ENCODE results near the gene MRPS6.

MRPS6 gene

DNA sequence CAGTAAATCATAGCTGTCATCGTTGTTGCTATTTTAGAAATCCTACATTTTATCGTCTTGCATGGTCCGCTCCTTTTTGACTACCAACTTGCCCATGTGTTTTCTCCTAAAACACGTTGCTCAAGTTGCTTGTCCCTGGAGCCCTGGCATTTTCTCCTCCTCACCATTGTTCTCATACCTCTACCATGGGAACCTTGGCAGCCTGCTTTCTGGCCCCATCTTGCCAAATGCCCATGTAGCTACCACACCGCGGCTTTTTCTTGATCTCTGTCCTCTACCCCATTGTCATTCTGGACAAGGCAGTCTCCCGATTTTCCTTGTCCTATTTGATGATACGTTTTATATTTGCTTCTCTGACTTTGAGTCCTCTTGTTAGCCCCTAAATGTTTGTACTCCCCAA is 50.2 kb downstream of the MRPS6 start:
- TF ChIP-seq, protein P1, sequence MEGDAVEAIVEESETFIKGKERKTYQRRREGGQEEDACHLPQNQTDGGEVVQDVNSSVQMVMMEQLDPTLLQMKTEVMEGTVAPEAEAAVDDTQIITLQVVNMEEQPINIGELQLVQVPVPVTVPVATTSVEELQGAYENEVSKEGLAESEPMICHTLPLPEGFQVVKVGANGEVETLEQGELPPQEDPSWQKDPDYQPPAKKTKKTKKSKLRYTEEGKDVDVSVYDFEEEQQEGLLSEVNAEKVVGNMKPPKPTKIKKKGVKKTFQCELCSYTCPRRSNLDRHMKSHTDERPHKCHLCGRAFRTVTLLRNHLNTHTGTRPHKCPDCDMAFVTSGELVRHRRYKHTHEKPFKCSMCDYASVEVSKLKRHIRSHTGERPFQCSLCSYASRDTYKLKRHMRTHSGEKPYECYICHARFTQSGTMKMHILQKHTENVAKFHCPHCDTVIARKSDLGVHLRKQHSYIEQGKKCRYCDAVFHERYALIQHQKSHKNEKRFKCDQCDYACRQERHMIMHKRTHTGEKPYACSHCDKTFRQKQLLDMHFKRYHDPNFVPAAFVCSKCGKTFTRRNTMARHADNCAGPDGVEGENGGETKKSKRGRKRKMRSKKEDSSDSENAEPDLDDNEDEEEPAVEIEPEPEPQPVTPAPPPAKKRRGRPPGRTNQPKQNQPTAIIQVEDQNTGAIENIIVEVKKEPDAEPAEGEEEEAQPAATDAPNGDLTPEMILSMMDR (IDR thresholded peaks at IDR 0.05; ENCODE audit: low read depth, low read length, missing control alignments), result no peak
- H3K4me3 ChIP-seq (ENCODE audit: low read depth, low read length), result no peak overlapping the region
- DNase-seq (ENCODE audit: low read depth), result no peak

DNA sequence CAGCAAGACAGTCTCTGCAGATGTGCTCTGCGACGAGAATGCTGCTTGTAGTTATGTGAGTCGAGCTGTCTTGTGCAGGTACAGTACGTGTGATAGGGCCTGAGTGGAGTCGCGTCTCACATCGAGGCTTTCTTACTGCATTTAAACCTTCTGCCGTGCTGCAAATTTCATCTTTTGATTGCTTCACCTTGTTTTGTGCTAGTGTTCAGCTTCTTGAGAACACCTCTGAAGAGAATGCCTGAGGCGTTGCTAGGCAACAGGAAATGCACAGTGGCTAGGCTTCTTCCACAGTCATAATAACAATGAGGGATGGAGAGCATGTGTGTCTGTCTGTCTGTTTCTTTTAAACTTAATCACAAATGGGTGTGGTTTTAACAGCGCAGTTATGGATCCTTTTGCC is 52.9 kb downstream of the MRPS6 start:
- TF ChIP-seq, protein P1 (IDR thresholded peaks at IDR 0.05; ENCODE audit: low read depth, low read length, missing control alignments), result no peak
- DNase-seq (ENCODE audit: low read depth), result no peak

DNA sequence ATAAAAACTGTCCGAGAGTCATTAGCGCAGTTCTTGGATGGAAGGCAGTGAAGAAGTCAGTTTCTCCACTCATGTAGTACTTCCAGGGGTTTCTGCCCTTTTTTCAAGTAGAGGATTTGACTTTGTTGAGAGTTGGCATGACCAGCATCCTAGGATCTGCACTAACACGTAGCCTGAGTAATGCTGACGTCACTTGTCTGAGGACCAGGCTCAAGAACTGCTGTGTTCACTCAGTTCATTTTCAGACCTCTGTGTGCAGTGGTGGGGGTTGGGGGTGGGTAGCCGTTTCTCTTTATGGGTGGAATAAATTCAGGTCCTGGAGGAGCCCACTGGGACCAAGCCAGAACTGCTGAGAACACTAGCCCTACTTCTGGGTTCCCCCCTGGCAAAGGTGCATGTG is 53.3 kb downstream of the MRPS6 start:
- no peak for DNase-seq (ENCODE audit: low read depth)
- H3K4me3 ChIP-seq (ENCODE audit: low read depth, low read length), result no peak overlapping the region
- TF ChIP-seq, protein P1 (IDR thresholded peaks at IDR 0.05; ENCODE audit: low read depth, low read length, missing control alignments), result no peak

More for the DNA sequence above, 52.9 kb downstream of the MRPS6 start:
- H3K4me3 ChIP-seq (ENCODE audit: low read depth, low read length), result no peak overlapping the region

DNA sequence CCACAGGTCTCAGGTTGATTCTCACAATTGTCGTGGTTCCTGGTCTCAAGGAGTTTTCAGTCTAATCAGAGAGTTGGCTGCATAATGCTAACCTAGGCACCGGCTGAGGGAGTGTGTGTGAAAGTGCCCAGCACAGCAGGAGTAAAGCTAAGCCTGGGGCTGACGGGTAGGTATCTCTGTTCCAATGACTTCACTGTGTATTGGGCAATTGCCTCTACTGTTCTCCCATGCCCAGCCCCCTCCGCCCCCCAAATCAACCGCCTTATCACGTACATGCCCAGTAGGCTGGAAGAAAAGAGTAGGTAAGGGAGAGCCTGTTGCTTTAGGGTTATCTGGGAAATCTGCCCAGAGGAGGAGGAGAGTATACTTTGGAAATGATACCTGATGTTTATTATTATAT is 54.7 kb downstream of the MRPS6 start:
- TF ChIP-seq, protein P1 (IDR thresholded peaks at IDR 0.05; ENCODE audit: low read depth, low read length, missing control alignments), result no peak
- H3K4me3 ChIP-seq (ENCODE audit: low read depth, low read length), result no peak overlapping the region
- DNase-seq (ENCODE audit: low read depth), result no peak

DNA sequence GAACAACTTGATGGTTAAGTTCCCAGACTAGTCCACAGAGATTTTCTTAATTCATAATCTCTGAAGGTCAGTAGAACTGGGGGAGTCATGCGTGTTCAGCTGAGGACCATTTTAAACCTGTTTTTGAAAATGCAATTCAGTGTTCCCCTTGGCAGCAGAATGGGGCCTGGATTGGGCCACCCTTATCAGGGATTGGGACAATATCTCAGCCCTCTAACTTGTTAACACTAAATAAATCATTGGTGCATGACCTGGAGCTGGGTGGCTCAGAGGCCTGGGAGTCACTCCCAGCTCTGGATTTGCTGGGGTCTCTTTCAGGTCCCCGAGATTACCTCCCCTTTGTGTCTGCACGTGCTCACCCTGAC is 55.3 kb downstream of the MRPS6 start:
- TF ChIP-seq, protein P1 (IDR thresholded peaks at IDR 0.05; ENCODE audit: low read depth, low read length, missing control alignments), result no peak
- DNase-seq (ENCODE audit: low read depth), result no peak
- no peak overlapping the region for H3K4me3 ChIP-seq (ENCODE audit: low read depth, low read length)

DNA sequence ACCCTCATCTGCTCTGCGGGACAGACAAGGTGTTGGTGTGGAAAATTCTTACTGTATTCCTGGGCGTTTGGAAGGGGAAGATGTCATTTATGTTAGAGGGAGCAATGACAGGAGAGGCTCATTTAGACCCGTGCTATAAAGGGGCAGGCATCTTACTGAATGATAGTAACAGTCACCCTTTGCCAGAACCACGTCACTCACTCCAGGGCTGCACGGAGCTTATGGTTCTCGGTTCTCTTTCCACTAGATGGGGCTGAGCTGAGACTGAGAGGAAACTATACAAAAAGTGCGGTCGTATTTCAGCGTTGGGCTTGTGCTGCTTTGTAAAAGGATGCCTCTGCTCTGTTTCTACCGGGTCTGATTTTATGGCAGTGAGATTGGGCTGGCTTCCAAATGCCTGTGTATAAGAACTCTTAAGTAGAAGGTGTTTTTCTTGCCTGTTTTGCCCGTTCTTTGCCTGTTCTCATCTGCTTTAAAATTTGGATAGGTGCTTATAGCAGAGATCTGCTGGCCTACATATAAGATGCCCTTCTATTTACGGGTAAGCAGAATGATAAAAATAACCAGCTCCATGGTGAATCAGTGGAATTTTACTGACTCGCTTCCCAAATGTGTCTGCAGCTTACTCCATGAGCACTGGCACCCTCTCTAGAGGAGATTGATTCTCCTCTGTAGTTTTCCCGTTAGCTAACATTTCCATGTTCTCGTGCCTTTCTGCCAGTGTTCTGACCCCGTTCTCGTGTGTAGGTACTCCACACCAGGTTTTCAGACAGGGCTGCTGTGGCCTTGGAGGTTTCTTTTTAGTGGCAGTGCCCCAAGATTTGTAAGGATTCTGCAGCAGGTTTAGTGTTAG is 55.9 kb downstream of the MRPS6 start:
- H3K4me3 ChIP-seq (ENCODE audit: low read depth, low read length), result no peak overlapping the region
- no peak for DNase-seq (ENCODE audit: low read depth)
- TF ChIP-seq, protein P1 (IDR thresholded peaks at IDR 0.05; ENCODE audit: low read depth, low read length, missing control alignments), result no peak

All from GM12864 (cell line).